Colonic mucosa (tissue), 4 donors: Measurements from ENCODE around the gene KCTD4. TPM values are rescaled to one million over a fixed set of nuclear protein-coding genes. Genes with fewer than 3 reads are reported as not detected.

Experiments used
- DNase-seq: peaks from one replicate; pipeline ENCODE4 v3.0.0-alpha.2; 2020
- H3K27ac ChIP-seq: fragments of 200-600 bp; one replicate; pipeline ENCODE4 v1.8.0; 2021
- H3K27me3 ChIP-seq: fragments of 200-600 bp; one replicate; pipeline ENCODE4 v1.8.0; 2021
- H3K36me3 ChIP-seq: fragments of 200-600 bp; one replicate; pipeline ENCODE4 v1.8.0; 2021
- H3K4me1 ChIP-seq: fragments of 200-600 bp; one replicate; pipeline ENCODE4 v1.8.0; 2021; ENCODE audit warnings: mild to moderate bottlenecking
- H3K4me3 ChIP-seq: fragments of 200-600 bp; one replicate; pipeline ENCODE4 v1.8.0; 2021
- H3K9ac ChIP-seq, 2 donors: one replicate each; pipeline ENCODE4 v1.7.0; 2013; ENCODE audit warnings: control low read depth in 2 of 2, low read depth in 2 of 2, low read length in 2 of 2
- H3K9me3 ChIP-seq: fragments of 200-600 bp; one replicate; pipeline ENCODE4 v1.8.0; 2021
- CTCF ChIP-seq: fragments of 200-600 bp; IDR thresholded peaks from one replicate; pipeline ENCODE4 v1.8.0; 2022; ENCODE audit warnings: antibody characterized with exemption, mild to moderate bottlenecking
- intact Hi-C: fragments of 100-400 bp; cut with DNase I; formaldehyde crosslinking; loops from one replicate; pipeline ENCODE4 v1.14.1; 2022
- total RNA-seq, 2 donors: library from RNA; stranded (reverse); fragmentation: NEBNext Ultra II Directional in 1 of 2; extraction: Animal tissue kit (Norgen Biotek cat#: 25700) in 1 of 2; gene quantifications; one replicate each; pipeline ENCODE4 v1.2.1, GENCODE V29; 2021
- donor health status: healthy.
- donor health status: DM: no; HTN: no; CAD: no.
- donor health status: DM: no; HTN: no; CAD: no.

Gene KCTD4
- total RNA-seq, 2 donors from 2014 or later = 0.58 to 0.84 TPM

DNA sequence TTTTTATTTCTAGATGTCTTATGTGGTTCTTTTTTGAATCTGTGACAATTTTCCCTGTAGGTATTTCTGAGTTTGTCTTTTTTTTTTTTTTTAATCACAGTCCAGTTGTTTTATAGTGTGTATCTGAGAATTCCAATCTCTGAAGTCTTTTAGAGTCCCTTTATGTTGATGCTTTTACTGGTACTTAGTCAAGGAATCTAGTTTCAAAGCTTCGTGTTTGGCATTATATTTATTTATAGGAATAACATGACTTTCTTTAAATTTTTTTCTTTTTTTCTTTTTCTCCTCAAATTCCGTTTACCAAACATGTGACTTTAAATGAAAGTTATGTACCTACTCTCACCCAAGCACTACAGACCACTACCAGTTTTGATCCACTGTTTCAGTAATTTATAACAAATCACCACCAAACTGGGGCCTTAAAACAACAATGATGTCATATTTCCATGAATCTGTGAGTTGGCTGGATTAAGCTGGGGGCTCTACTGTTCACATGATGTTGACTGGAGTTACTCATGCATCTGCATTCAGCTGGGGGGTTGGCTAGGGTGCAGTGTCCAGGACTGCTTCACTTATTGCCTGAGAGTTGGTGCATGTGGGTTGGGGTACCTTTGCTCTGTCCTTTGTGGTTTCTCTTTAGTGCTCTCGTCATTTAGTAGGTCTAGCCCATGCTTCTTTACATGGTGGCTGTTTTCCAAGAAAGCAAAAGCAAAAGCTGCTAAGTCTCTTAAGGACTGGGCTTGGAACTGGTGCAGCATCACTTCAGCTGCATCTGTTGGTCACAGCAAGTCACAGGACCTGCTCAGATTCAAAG, 22.3 kb downstream of the KCTD4 start:
- Histone ChIP-seq H3K4me3 (no peak overlapping the region), H3K9ac (no peak overlapping the region), H3K36me3 (no peaks in the 10 kb centered on the region), H3K27ac (peak overlapping the region; percentile 62), H3K27me3 (no peaks in the 10 kb centered on the region), H3K9me3 (no peaks in the 10 kb centered on the region), H3K4me1 (peaks cover 9% of the 10 kb centered on the region)
- peak; percentile 35 for DNase-seq
- no peak for TF ChIP-seq CTCF
- intact Hi-C loops = no loop called here

DNA sequence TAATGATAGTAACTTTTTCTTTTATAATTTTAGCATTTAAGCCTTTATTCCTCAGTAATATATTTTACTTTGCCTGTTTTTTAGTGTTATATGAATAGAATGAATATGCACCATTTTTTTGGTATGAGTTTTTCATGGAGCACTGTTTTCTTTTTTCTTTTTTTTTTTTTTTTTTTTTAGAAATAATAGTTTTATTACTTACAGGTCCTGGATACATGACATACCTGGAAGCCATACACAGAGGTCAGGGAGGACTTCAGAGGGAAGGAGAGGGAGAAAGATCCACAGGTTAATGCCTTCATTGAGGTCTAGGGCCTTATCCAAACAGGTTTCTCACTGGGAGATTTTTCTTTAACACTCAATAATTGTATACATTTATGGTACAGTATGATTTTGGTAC, 26.4 kb downstream of the KCTD4 start:
- intact Hi-C loops = no loop called here
- no peak overlapping the region for H3K9ac ChIP-seq

DNA sequence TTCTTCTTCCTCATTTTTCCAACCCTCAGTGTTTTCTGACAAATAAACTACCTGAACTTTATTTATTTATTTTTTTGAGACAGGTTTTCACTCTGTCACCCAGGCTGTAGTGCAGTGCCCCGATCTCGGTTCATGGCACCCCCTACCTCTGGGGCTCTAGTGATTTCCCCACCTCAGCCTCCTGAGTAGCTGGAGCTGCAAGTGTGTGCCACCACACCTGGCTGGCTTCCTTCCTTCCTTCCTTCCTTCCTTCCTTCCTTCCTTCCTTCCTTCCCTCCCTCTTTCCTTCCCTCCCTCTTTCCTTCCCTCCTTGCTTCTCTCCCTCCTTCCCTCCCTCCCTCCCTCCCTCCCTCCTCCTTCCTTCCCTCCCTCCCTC, 32.3 kb downstream of the KCTD4 start:
- Histone ChIP-seq H3K4me1 (no peaks in the 10 kb centered on the region), H3K9me3 (no peaks in the 10 kb centered on the region), H3K9ac (peak overlapping the region in 1 of 2 donors; percentile 48), H3K4me3 (no peak overlapping the region), H3K36me3 (no peaks in the 10 kb centered on the region), H3K27ac (peak overlapping the region; percentile 76), H3K27me3 (no peaks in the 10 kb centered on the region)
- no peak for DNase-seq
- intact Hi-C loops = no loop called here
- no peak for TF ChIP-seq CTCF

More for the DNA sequence above, 26.4 kb downstream of the KCTD4 start:
- no peak for TF ChIP-seq CTCF
- no peaks in the 10 kb centered on the region for H3K36me3 ChIP-seq
- no peaks in the 10 kb centered on the region for H3K9me3 ChIP-seq
- H3K4me1 ChIP-seq = peaks cover 9% of the 10 kb centered on the region
- H3K27me3 ChIP-seq = no peaks in the 10 kb centered on the region
- no peak overlapping the region for H3K4me3 ChIP-seq
- DNase-seq = no peak
- no peak overlapping the region for H3K27ac ChIP-seq

DNA sequence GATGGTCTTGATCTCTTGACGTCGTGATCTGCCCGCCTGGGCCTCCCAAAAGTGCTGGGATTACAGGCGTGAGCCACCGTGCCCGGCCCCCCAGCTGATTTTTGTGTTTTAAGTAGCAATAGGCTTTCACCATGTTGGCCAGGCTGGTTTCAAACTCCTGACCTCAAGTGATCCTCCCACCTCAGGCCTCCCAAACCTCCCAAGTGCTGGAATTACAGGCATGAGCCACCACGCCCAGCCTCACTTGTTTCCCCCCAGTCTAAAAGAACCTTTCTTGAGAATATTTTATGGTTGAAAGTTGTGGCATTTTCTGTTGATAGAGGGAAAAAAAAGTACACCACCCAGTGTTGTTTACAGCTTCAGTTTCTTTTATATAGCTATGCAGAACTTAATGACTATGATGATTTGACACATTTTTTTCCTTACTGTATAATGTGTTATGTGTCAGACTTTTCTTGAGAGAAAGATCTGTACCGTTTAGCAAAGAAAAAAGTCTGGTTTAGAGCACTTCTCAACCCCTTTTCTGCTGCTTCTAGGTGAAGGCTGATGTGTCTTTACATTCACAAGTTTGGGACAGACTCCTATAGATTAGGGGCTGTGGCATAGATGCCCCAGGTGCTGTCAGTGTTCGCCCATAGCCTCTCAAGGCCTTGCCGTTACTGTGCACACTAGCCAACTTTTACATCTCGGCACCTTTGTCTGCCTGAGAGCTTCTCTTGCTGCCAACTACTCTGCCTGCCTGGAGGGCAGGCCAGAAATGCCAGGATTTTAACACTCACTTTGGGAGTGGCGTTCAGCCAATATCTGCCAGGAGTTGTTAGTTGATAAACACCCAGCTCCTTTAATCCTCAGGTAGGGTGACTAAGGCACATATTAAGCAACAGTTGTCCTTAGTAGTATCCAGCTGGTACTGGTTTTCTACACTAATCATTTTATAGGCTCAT, 33.0 kb downstream of the KCTD4 start:
- H3K27me3 ChIP-seq = no peaks in the 10 kb centered on the region
- TF ChIP-seq CTCF = no peak
- H3K9ac ChIP-seq = peak overlapping the region in 1 of 2 donors; percentile 48
- no peaks in the 10 kb centered on the region for H3K36me3 ChIP-seq
- peak; percentile 76 for DNase-seq
- H3K4me1 ChIP-seq = peaks cover 3% of the 10 kb centered on the region
- intact Hi-C loops = no loop called here
- H3K27ac ChIP-seq = peak overlapping the region; percentile 76
- H3K4me3 ChIP-seq = no peak overlapping the region
- H3K9me3 ChIP-seq = no peaks in the 10 kb centered on the region

DNA sequence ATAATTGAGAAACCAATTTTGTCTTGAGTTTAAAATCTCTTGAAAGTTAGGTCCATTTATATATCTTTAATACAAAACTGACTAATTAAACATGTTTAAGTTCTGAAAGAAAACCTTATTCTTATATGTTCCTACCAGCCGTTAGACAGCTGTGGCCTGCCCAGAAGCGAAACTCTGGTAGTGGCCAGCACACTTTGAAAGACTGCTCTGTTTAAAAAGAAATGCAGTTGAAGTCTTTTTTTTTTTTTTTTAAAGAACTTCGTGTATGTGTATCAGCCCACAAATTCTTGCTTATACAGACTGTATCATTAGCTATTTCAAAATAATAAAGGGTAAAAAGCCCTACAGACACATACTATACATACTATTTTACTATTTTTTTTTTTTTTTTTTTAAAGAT, 34.0 kb downstream of the KCTD4 start:
- H3K9ac ChIP-seq = no peak overlapping the region
- peaks cover 8% of the 10 kb centered on the region for H3K4me1 ChIP-seq
- H3K4me3 ChIP-seq = no peak overlapping the region
- no peak overlapping the region for H3K27ac ChIP-seq
- no peak for TF ChIP-seq CTCF
- H3K9me3 ChIP-seq = no peaks in the 10 kb centered on the region
- no peak for DNase-seq
- no peaks in the 10 kb centered on the region for H3K27me3 ChIP-seq
- H3K36me3 ChIP-seq = no peaks in the 10 kb centered on the region
- intact Hi-C loops = no loop called here
